NK-92 treated with Interleukin-12 subunit alpha and Interleukin-12 subunit beta, amount 100 ng/mL, for 24 hours (cell line): ENCODE data around the gene ERFL.
A peak's percentile ranks its signal among the peaks of the same experiment; 100 is the strongest.

Source experiments
- DNase-seq: peaks from one replicate; lab custom pipeline; 2025; lab: John Stamatoyannopoulos, UW

Gene ERFL

DNA sequence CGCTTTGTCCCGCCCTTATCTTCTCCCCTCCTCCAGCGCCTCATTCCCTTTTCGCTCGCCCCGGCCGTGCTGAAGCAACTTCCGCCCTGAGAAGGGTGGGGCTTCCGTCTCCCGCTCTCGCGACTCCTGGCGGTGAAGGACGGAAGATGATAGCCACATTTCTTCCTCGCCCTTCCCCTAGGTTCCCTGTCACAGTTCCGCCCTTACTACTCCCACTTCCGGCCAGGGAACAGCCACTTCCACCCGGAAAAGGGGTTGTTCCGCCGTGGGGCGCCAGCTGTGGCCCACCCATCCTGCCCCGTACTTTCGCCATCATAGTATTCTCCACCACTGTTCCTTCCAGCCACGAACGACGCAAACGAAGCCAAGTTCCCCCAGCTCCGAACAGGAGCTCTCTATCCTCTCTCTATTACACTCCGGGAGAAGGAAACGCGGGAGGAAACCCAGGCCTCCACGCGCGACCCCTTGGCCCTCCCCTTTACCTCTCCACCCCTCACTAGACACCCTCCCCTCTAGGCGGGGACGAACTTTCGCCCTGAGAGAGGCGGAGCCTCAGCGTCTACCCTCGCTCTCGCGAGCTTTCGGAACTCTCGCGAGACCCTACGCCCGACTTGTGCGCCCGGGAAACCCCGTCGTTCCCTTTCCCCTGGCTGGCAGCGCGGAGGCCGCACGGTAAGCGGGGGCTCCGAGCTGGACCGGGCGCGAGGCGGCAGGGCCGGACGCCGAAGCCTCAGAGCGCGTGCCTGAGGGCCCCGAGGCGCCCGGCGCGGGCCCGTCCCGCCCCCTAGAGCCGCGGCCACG lies 68.4 kb downstream of the ERFL start, which contains the start of gene RPS19:
Gene RPS19 (plus strand): TSS at position 638 of the 801 bp plus-strand sequence. CDS start 520 bp downstream, outside the sequence.
- DNase-seq, result peak; percentile 95

DNA sequence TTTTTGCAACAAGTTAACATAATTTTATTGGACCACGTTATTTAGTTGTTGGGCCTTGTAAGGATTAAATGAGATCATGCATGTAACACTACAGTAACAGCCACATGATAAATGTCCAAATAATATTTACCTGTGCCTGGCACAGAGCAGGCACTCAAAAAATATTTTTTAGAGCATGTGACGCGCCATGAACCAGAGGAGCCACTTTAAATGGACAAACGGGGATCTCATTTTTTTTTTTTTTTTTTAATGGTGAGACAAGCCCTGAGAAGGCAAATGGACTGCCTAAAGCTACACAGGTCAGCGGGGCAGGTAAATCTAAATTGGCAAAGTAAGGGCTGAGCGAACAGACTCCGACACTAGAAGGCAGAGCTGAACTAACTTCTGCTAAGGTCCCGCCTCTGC lies 69.0 kb downstream of the ERFL start:
- DNase-seq, result no peak
